HepG2 (cell line): Measurements from ENCODE around the gene PARD3. TPM values are rescaled to one million over a fixed set of nuclear protein-coding genes. Genes with fewer than 3 reads are reported as not detected.

Experiments
- ATAC-seq: fragments of 200-7000 bp; cut with Tn5 transposase; 3 replicates; pipeline ENCODE4 v1.9.1; 2020; ENCODE audit warnings: mild to moderate bottlenecking, moderate library complexity
- BruUV-seq: library from RNA; stranded (reverse); fragments of 400-500 nt; replicated peaks from 2 replicates; lab custom pipeline; 2021; lab: Mats Ljungman, UMichigan
- CTCF ChIA-PET: fragments of 300-600 bp; formaldehyde crosslinking; extraction: SDS; loops from one replicate; lab custom pipeline; 2021; ENCODE audit warnings: low total read pairs, inconsistent platforms, low intra/inter-chr PET ratio; lab: Yijun Ruan, JAX
- POLR2A ChIA-PET: fragments of 350-600 bp; sonication (Branson Sonifier 250); formaldehyde crosslinking; loops from one replicate; lab custom pipeline; 2020; ENCODE audit warnings: antibody characterized with exemption, inconsistent platforms; lab: Yijun Ruan, JAX
- DNase-seq: peaks from one replicate; pipeline ENCODE4 v3.0.0-alpha.2; 2015; ENCODE audit warnings: low spot score
- FAIRE-seq: peaks from 3 replicates; lab custom pipeline; 2011; peaks lifted over from hg19 to GRCh38; lab: Jason Lieb, UNC
- H2AFZ ChIP-seq: one replicate; pipeline ENCODE4 v1.6.1; 2011; ENCODE audit warnings: low read length, inconsistent platforms
- H3K27ac ChIP-seq: fragments of 300-600 bp; 3 replicates; pipeline ENCODE4 v1.8.0; 2011; ENCODE audit warnings: mixed run types, mild to moderate bottlenecking, mixed read lengths, low read length, inconsistent platforms; ENCODE audit not compliant: insufficient read depth; ENCODE audit errors: extremely low read length
- H3K27me3 ChIP-seq, 2 experiments: fragments of 200-600 bp in 1 of 2; 2 replicates in 1 of 2; 3 replicates in 1 of 2; pipeline versions ENCODE4 v1.6.0 to v1.8.0; 2011; ENCODE audit warnings: low read length in 2 of 2, mild to moderate bottlenecking in 2 of 2, moderate library complexity in 2 of 2, inconsistent platforms in 1 of 2; ENCODE audit not compliant: insufficient read depth in 2 of 2, control insufficient read depth in 1 of 2
- H3K36me3 ChIP-seq, 2 experiments: fragments of 200-600 bp in 1 of 2; replicated peaks in 1 of 2; 2 replicates in 1 of 2; 3 replicates in 1 of 2; pipeline versions ENCODE4 v1.5.1 to v1.8.0; 2011; ENCODE audit warnings: low read length in 2 of 2, inconsistent platforms in 1 of 2; ENCODE audit not compliant: insufficient read depth in 2 of 2, control insufficient read depth in 1 of 2
- H3K4me1 ChIP-seq: 2 replicates; pipeline ENCODE4 v1.5.1; 2012; ENCODE audit warnings: low read length, inconsistent platforms; ENCODE audit not compliant: insufficient read depth
- H3K4me2 ChIP-seq: 2 replicates; pipeline ENCODE4 v1.6.0; 2011; ENCODE audit warnings: low read depth, low read length, inconsistent platforms
- H3K4me3 ChIP-seq, 3 experiments: fragments of 200-600 bp in 1 of 3; sonication (generic), shearing (Covaris generic) in 1 of 3; replicated peaks in 1 of 3; 2 replicates each; pipeline ENCODE4 v1.5.1; 2011 to 2016; ENCODE audit warnings: low read length in 3 of 3, inconsistent platforms in 2 of 3, low read depth in 2 of 3, mild to moderate bottlenecking in 2 of 3, control low read depth in 1 of 3, mixed read lengths in 1 of 3; ENCODE audit not compliant: insufficient read depth in 1 of 3
- H3K79me2 ChIP-seq: one replicate; pipeline ENCODE4 v1.6.1; 2011; ENCODE audit warnings: low read length, inconsistent platforms; ENCODE audit not compliant: insufficient read depth
- H3K9ac ChIP-seq: 2 replicates; pipeline ENCODE4 v1.6.0; 2011; ENCODE audit warnings: mild to moderate bottlenecking, low read depth, low read length, inconsistent platforms; ENCODE audit not compliant: insufficient read depth
- H3K9me3 ChIP-seq: 2 replicates; pipeline ENCODE4 v1.5.1; 2012; ENCODE audit warnings: mild to moderate bottlenecking, low read length
- H4K20me1 ChIP-seq: 2 replicates; pipeline ENCODE4 v1.6.0; 2011; ENCODE audit warnings: inconsistent platforms, mild to moderate bottlenecking, low read length, moderate library complexity; ENCODE audit not compliant: insufficient read depth
- ATF4 ChIP-seq, 2 experiments: fragments of 450-650 bp in 1 of 2; sonication (generic) in 1 of 2; formaldehyde crosslinking; IDR thresholded peaks; 2 replicates each; pipeline versions ENCODE4 v1.5.0 to v1.8.0; 2020 to 2022; ENCODE audit warnings: mild to moderate bottlenecking in 1 of 2, missing genetic modification reagents in 1 of 2
- ATF7-NPFF ChIP-seq: sonication (generic); formaldehyde crosslinking; IDR thresholded peaks from 2 replicates; pipeline ENCODE4 v1.8.1; 2023; ENCODE audit warnings: mild to moderate bottlenecking, low read depth, missing genetic modification reagents, moderate library complexity
- CSRNP1 ChIP-seq: sonication (generic); formaldehyde crosslinking; IDR thresholded peaks from 2 replicates; pipeline ENCODE4 v1.8.1; 2023; ENCODE audit warnings: mild to moderate bottlenecking, missing genetic modification reagents
- HCFC1 ChIP-seq: fragments of 150-350 bp; IDR thresholded peaks from 2 replicates; pipeline ENCODE4 v1.6.1; 2014; ENCODE audit warnings: low read depth, low read length
- KAT8 ChIP-seq: IDR thresholded peaks from 2 replicates; pipeline ENCODE4 v1.6.1; 2016; ENCODE audit warnings: missing genetic modification reagents, missing compliant biosample characterization
- MIXL1 ChIP-seq: IDR thresholded peaks from 2 replicates; pipeline ENCODE4 v1.6.1; 2016
- RAD51 ChIP-seq: fragments of 450-650 bp; IDR thresholded peaks from 2 replicates; pipeline ENCODE4 v1.6.1; 2016; ENCODE audit warnings: borderline replicate concordance
- SRSF4 ChIP-seq: fragments of 200-400 bp; formaldehyde crosslinking; IDR thresholded peaks from one replicate; pipeline ENCODE4 v1.6.1; 2018; ENCODE audit warnings: mild to moderate bottlenecking, low read depth, low read length, moderate library complexity; ENCODE audit not compliant: poor library complexity, severe bottlenecking
- ZNF724P ChIP-seq: sonication (generic); formaldehyde crosslinking; IDR thresholded peaks from 2 replicates; pipeline ENCODE4 v1.8.0; 2022; ENCODE audit warnings: missing genetic modification reagents, borderline replicate concordance
- ZSCAN12 ChIP-seq: sonication (generic); formaldehyde crosslinking; IDR thresholded peaks from 2 replicates; pipeline ENCODE4 v1.9.0; 2021; ENCODE audit warnings: mild to moderate bottlenecking, missing genetic modification reagents
- WGBS: methylation state at CpG from one replicate; pipeline ENCODE4 v1.1.6; 2017; ENCODE audit warnings: low lambda C conversion rate; 5-methylcytosine and 5-hydroxymethylcytosine counted together
- in situ Hi-C: cut with HindIII; loops from 2 replicates; pipeline ENCODE4 v1.10.0; 2017; ENCODE audit warnings: low pct_unique_long_range_greater_than_20kb; ENCODE audit not compliant: extremely low pct_ligation_motif_present
- intact Hi-C: fragments of 100-400 bp; cut with micrococcal nuclease; formaldehyde crosslinking; loops from one replicate; pipeline ENCODE4 v1.10.0; 2022; ENCODE audit not compliant: unreplicated experiment
- polyA plus RNA-seq, 8 experiments: library from polyadenylated mRNA; depleted of rRNA in 3 of 8; stranded (reverse) in 7 of 8; unstranded in 1 of 8; fragments of >200 nt; fragmentation: Illumina TruSeq in 4 of 8; extraction: Trizol in 4 of 8; gene quantifications; 2 replicates each; pipeline versions ENCODE4 v1.2.1 to v1.2.3, GENCODE V29; 2011 to 2016; ENCODE audit warnings: low read depth in 4 of 8, missing spikeins in 1 of 8, mixed read lengths in 1 of 8; ENCODE audit not compliant: insufficient read depth in 1 of 8
- total RNA-seq, 5 experiments: library from RNA; depleted of rRNA; stranded (reverse); fragments of >200 nt; fragmentation: Illumina TruSeq; extraction: Trizol; gene quantifications; 2 replicates each; pipeline ENCODE4 v1.2.3, GENCODE V29; 2016; ENCODE audit warnings: low read depth in 1 of 5
- TF ChIP-seq, protein P1 (sequence below): sonication (generic); formaldehyde crosslinking; IDR thresholded peaks from 2 replicates; pipeline ENCODE4 v1.8.0; 2022; ENCODE audit warnings: missing genetic modification reagents, mild to moderate bottlenecking, inconsistent platforms, borderline replicate concordance
- TF ChIP-seq, protein P2 (sequence below): sonication (generic); formaldehyde crosslinking; IDR thresholded peaks from 2 replicates; pipeline ENCODE4 v1.8.1; 2022; ENCODE audit warnings: mild to moderate bottlenecking, missing genetic modification reagents
- TF ChIP-seq, protein P3 (sequence below): sonication (generic); IDR thresholded peaks from 2 replicates; pipeline ENCODE4 v1.6.1; 2016; ENCODE audit warnings: low read depth, borderline replicate concordance
- TF ChIP-seq, protein P4 (sequence below): IDR thresholded peaks from 2 replicates; pipeline ENCODE4 v1.6.1; 2016

Gene PARD3
- total and polyA plus RNA-seq, 2 of the 13 experiments (the other 11 are each of a cell fraction or from before 2014, with no cell fraction given) = 40.9 to 60.0 TPM

DNA sequence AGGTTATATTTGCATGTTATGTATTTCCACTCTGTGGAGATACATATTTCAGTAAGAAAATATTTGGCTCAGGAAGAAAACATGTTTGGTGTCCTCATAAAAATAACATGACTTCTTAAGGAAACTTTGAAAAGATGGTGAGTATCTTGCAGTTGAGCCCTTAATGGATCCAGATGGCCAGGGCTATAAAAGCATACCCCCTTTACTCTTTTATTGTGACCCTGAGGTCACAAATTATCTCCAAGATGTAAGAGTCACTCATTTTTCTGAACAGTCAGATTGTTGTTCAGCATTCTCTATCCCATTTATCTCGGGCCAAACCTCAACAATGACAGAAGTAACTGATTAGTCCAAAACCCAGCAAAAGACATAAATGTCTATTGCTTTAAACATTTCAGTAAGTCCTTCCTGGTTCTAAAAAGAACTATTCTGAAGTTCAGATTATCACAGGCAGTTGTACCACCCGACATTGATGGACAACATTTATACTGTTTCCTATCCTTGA is 539.4 kb downstream of the PARD3 start:
- ChIA-PET POLR2A (no interaction called here), CTCF (no interaction called here)
- no peaks in the 10 kb centered on the region for H4K20me1 ChIP-seq
- H3K4me3 ChIP-seq = no peak overlapping the region
- H3K79me2 ChIP-seq = no peaks in the 10 kb centered on the region
- no peak overlapping the region for H2AFZ ChIP-seq
- H3K27me3 ChIP-seq = no peaks in the 10 kb centered on the region
- 98% methylated on average over 2 of the region's 2 CpGs for WGBS
- no peak overlapping the region for H3K9ac ChIP-seq
- H3K4me1 ChIP-seq = no peaks in the 10 kb centered on the region
- in situ Hi-C loops = no loop called here
- intact Hi-C loops = no loop called here
- ATAC-seq = no peak
- no peak overlapping the region for H3K27ac ChIP-seq
- BruUV-seq = no TSS peak
- no peaks in the 10 kb centered on the region for H3K9me3 ChIP-seq
- no peak for FAIRE-seq
- no peak overlapping the region for H3K4me2 ChIP-seq
- H3K36me3 ChIP-seq = no peaks in the 10 kb centered on the region
- DNase-seq = no peak
- TF ChIP-seq ZSCAN12 (no peak), HCFC1 (no peak), SRSF4 (no peak), CSRNP1 (CRISPR knock-in tag) (no peak), MIXL1 (CRISPR knock-in tag) (no peak), RAD51 (no peak), ATF4 (CRISPR knock-in tag; IDR thresholded peaks at IDR 0.05) (no peak), KAT8 (CRISPR knock-in tag) (no peak), ZNF724P (CRISPR knock-in tag) (no peak), ATF7-NPFF (CRISPR knock-in tag) (no peak)
- TF ChIP-seq, protein P1, sequence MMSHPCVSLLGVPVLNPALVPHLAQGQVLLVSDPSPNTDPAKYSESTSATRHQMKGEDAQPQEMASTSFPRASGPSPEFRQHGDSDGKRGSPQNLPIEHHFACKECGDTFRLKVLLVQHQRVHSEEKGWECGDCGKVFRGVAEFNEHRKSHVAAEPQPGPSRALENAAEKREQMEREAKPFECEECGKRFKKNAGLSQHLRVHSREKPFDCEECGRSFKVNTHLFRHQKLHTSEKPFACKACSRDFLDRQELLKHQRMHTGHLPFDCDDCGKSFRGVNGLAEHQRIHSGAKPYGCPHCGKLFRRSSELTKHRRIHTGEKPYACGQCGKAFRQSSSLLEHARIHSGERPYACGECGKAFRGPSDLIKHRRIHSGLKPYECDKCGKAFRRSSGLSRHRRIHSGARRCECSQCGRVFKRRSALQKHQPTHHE = no peak
- TF ChIP-seq, protein P2, sequence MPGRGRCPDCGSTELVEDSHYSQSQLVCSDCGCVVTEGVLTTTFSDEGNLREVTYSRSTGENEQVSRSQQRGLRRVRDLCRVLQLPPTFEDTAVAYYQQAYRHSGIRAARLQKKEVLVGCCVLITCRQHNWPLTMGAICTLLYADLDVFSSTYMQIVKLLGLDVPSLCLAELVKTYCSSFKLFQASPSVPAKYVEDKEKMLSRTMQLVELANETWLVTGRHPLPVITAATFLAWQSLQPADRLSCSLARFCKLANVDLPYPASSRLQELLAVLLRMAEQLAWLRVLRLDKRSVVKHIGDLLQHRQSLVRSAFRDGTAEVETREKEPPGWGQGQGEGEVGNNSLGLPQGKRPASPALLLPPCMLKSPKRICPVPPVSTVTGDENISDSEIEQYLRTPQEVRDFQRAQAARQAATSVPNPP = no peak
- TF ChIP-seq, protein P3, sequence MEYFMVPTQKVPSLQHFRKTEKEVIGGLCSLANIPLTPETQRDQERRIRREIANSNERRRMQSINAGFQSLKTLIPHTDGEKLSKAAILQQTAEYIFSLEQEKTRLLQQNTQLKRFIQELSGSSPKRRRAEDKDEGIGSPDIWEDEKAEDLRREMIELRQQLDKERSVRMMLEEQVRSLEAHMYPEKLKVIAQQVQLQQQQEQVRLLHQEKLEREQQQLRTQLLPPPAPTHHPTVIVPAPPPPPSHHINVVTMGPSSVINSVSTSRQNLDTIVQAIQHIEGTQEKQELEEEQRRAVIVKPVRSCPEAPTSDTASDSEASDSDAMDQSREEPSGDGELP = no peak
- TF ChIP-seq, protein P4, sequence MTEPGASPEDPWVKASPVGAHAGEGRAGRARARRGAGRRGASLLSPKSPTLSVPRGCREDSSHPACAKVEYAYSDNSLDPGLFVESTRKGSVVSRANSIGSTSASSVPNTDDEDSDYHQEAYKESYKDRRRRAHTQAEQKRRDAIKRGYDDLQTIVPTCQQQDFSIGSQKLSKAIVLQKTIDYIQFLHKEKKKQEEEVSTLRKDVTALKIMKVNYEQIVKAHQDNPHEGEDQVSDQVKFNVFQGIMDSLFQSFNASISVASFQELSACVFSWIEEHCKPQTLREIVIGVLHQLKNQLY (CRISPR knock-in tag) = no peak
